Measurements from ENCODE around the gene NR5A1.

Gene NR5A1

GRCh38 chr9:124513376-124513994 lies 6.3 kb upstream of the NR5A1 start:
- no peak for DNase-seq

- no peak for DNase-seq
Observed at GRCh38 chr9:124512806-124513204, 5.6 kb upstream of the NR5A1 start.

- DNase-seq, result no peak
Observed at GRCh38 chr9:124511891-124512805, 4.9 kb upstream of the NR5A1 start.

- DNase-seq, result no peak
Observed at GRCh38 chr9:124511426-124511840, 4.2 kb upstream of the NR5A1 start.

GRCh38 chr9:124510650-124511425 lies 3.6 kb upstream of the NR5A1 start:
- DNase-seq, result no peak

- no peak for DNase-seq
Observed at GRCh38 chr9:124507880-124508423, 753 bp upstream of the NR5A1 start.

- DNase-seq, result no peak
Observed at GRCh38 chr9:124506433-124506832, 766 bp downstream of the NR5A1 start.

GRCh38 chr9:124505901-124506346 lies 1.3 kb downstream of the NR5A1 start:
- no peak for DNase-seq

- no peak for DNase-seq
Observed at GRCh38 chr9:124505006-124505900, 1.9 kb downstream of the NR5A1 start.

GRCh38 chr9:124504530-124505005 lies 2.6 kb downstream of the NR5A1 start:
- no peak for DNase-seq

GRCh38 chr9:124503713-124504529 lies 3.3 kb downstream of the NR5A1 start:
- DNase-seq, result no peak

- DNase-seq, result no peak
Observed at GRCh38 chr9:124502711-124503702, 4.2 kb downstream of the NR5A1 start.

- DNase-seq, result no peak
Observed at GRCh38 chr9:124501771-124502320, 5.4 kb downstream of the NR5A1 start.

GRCh38 chr9:124500796-124501611 lies 6.2 kb downstream of the NR5A1 start:
- DNase-seq, result no peak

- DNase-seq, result no peak
Observed at GRCh38 chr9:124500028-124500795, 7.0 kb downstream of the NR5A1 start.

GRCh38 chr9:124499216-124499615 lies 8.0 kb downstream of the NR5A1 start:
- no peak for DNase-seq

- no peak for DNase-seq
Observed at GRCh38 chr9:124498499-124499146, 8.6 kb downstream of the NR5A1 start.

Data from stimulated activated CD4-positive, alpha-beta T cell treated with anti-CD3 and anti-CD28 coated beads, Interleukin-1b, Interleukin-23, amount 100 ng/mL, for 48 hours (primary cell).